Activated naive CD8-positive, alpha-beta T cell treated with anti-CD3 and anti-CD28 coated beads, Interleukin-2, amount 10 ng/mL, durations not matched to agents 7 days and 5 days (primary cell): ENCODE measurements around the gene DYSF. TPM values are rescaled to one million over a fixed set of nuclear protein-coding genes. Genes with fewer than 3 reads are reported as not detected.
"Not testable (repeated sequence)": the region's sequence is repeated elsewhere in the genome, so short reads cannot be mapped to it uniquely, and the experiment has no call there.

Source experiments
- ATAC-seq: fragments of 150-1000 bp; cut with Tn5 transposase; one replicate; pipeline ENCODE4 v1.10.0; 2021; ENCODE audit warnings: low read depth, moderate library complexity
- POLR2A ChIA-PET: fragments of 350-600 bp; sonication (Branson Sonifier 250); formaldehyde crosslinking; loops from one replicate; lab custom pipeline; 2021; ENCODE audit warnings: antibody characterized with exemption; lab: Charles Lee
- DNase-seq: peaks from one replicate; pipeline ENCODE4 v3.0.0; 2021
- H3K27ac Mint-ChIP-seq: one replicate; pipeline ENCODE4 v1.8.0; 2022; ENCODE audit warnings: mild to moderate bottlenecking, mixed read lengths
- H3K27me3 Mint-ChIP-seq: one replicate; pipeline ENCODE4 v1.8.0; 2022; ENCODE audit warnings: mild to moderate bottlenecking, moderate library complexity, mixed read lengths
- H3K36me3 Mint-ChIP-seq: one replicate; pipeline ENCODE4 v1.8.0; 2021; ENCODE audit warnings: mild to moderate bottlenecking, mixed read lengths
- H3K4me1 Mint-ChIP-seq: one replicate; pipeline ENCODE4 v1.8.0; 2021; ENCODE audit warnings: mixed read lengths
- H3K4me3 Mint-ChIP-seq: one replicate; pipeline ENCODE4 v1.8.0; 2022; ENCODE audit warnings: mild to moderate bottlenecking, moderate library complexity, mixed read lengths
- H3K9me3 Mint-ChIP-seq: one replicate; pipeline ENCODE4 v1.8.0; 2021; ENCODE audit warnings: mixed read lengths
- total RNA-seq, 2 experiments: library from RNA; stranded (reverse); gene quantifications; one replicate each; pipeline ENCODE4 v1.2.3, GENCODE V29; 2021

DYSF gene
- total RNA-seq = 1 to 10 TPM; 6.3 to 6.7 TPM

GRCh38 chr2:71453404-71454220 lies at the start of gene DYSF:
DYSF (plus strand) TSS chr2:71453561.
- peak; percentile 25 for ATAC-seq
- Mint-ChIP-seq H3K9me3 (no peaks in the 10 kb centered on the region), H3K36me3 (no peaks in the 10 kb centered on the region), H3K27me3 (peaks cover 42% of the 10 kb centered on the region), H3K4me1 (peaks cover 36% of the 10 kb centered on the region), H3K4me3 (peak within 1 kb of the TSS; percentile 64), H3K27ac (no peak within 1 kb of the TSS)
- no peak for DNase-seq
- POLR2A ChIA-PET = no interaction called here

- ATAC-seq = no peak
- no peaks in the 10 kb centered on the region for H3K4me1 Mint-ChIP-seq
- no peaks in the 10 kb centered on the region for H3K27me3 Mint-ChIP-seq
- no peak overlapping the region for H3K27ac Mint-ChIP-seq
- H3K36me3 Mint-ChIP-seq = peaks cover 31% of the 10 kb centered on the region
- no peaks in the 10 kb centered on the region for H3K9me3 Mint-ChIP-seq
- no peak for DNase-seq
- no peak overlapping the region for H3K4me3 Mint-ChIP-seq
- POLR2A ChIA-PET = no interaction called here
Observed at GRCh38 chr2:71409611-71410010, 43.8 kb upstream of the DYSF start.

GRCh38 chr2:71410696-71411095 lies 42.7 kb upstream of the DYSF start:
- Mint-ChIP-seq H3K27ac (no peak overlapping the region), H3K4me3 (no peak overlapping the region), H3K4me1 (no peaks in the 10 kb centered on the region), H3K36me3 (peaks cover 28% of the 10 kb centered on the region), H3K9me3 (no peaks in the 10 kb centered on the region), H3K27me3 (no peaks in the 10 kb centered on the region)
- no peak for DNase-seq
- POLR2A ChIA-PET = no interaction called here
- ATAC-seq = no peak

- POLR2A ChIA-PET = interaction anchor here (1.1 kb wide), 1 partner anchor 85 kb away, joined by 7 read pairs; the partner anchor contains the start of gene ZNF638
- peak; percentile 29 for DNase-seq
- not testable (repeated sequence) for H3K4me1 Mint-ChIP-seq, H3K36me3 Mint-ChIP-seq, H3K27ac Mint-ChIP-seq, ATAC-seq, H3K27me3 Mint-ChIP-seq, H3K9me3 Mint-ChIP-seq
- H3K4me3 Mint-ChIP-seq = peak overlapping the region; percentile 84
Observed at GRCh38 chr2:71416866-71417265, 36.5 kb upstream of the DYSF start.

- H3K27me3 Mint-ChIP-seq = no peaks in the 10 kb centered on the region
- H3K4me3 Mint-ChIP-seq = peak overlapping the region; percentile 84
- no peak for DNase-seq
- H3K36me3 Mint-ChIP-seq = peaks cover 4% of the 10 kb centered on the region
- POLR2A ChIA-PET = interaction anchor here (1.1 kb wide), 1 partner anchor 86 kb away, joined by 7 read pairs; the partner anchor contains the start of gene ZNF638
- peaks cover 4% of the 10 kb centered on the region for H3K4me1 Mint-ChIP-seq
- no peaks in the 10 kb centered on the region for H3K9me3 Mint-ChIP-seq
- no peak for ATAC-seq
- peak overlapping the region; percentile 77 for H3K27ac Mint-ChIP-seq
Observed at GRCh38 chr2:71417300-71418202, 35.8 kb upstream of the DYSF start.

- Mint-ChIP-seq H3K27ac (no peak overlapping the region), H3K9me3 (no peaks in the 10 kb centered on the region), H3K36me3 (peaks cover 13% of the 10 kb centered on the region), H3K27me3 (no peaks in the 10 kb centered on the region), H3K4me1 (peaks cover 4% of the 10 kb centered on the region), H3K4me3 (no peak overlapping the region)
- DNase-seq (no peak), ATAC-seq (no peak)
- POLR2A ChIA-PET = no interaction called here
Observed at GRCh38 chr2:71419145-71419544, 34.2 kb upstream of the DYSF start.

- Mint-ChIP-seq H3K9me3 (no peaks in the 10 kb centered on the region), H3K4me3 (no peak overlapping the region), H3K27ac (no peak overlapping the region), H3K27me3 (no peaks in the 10 kb centered on the region), H3K36me3 (peaks cover 13% of the 10 kb centered on the region), H3K4me1 (peaks cover 4% of the 10 kb centered on the region)
- ATAC-seq (no peak), DNase-seq (no peak)
- POLR2A ChIA-PET = no interaction called here
Observed at GRCh38 chr2:71419976-71420375, 33.4 kb upstream of the DYSF start.

GRCh38 chr2:71422786-71423185 lies 30.6 kb upstream of the DYSF start:
- Mint-ChIP-seq H3K4me3 (no peak overlapping the region), H3K27me3 (no peaks in the 10 kb centered on the region), H3K4me1 (peaks cover 2% of the 10 kb centered on the region), H3K36me3 (peaks cover 26% of the 10 kb centered on the region), H3K27ac (no peak overlapping the region), H3K9me3 (no peaks in the 10 kb centered on the region)
- no peak for ATAC-seq
- POLR2A ChIA-PET = no interaction called here
- no peak for DNase-seq

- H3K27me3 Mint-ChIP-seq = no peaks in the 10 kb centered on the region
- H3K9me3 Mint-ChIP-seq = no peaks in the 10 kb centered on the region
- H3K27ac Mint-ChIP-seq = no peak overlapping the region
- no peak for DNase-seq
- peaks cover 31% of the 10 kb centered on the region for H3K36me3 Mint-ChIP-seq
- H3K4me1 Mint-ChIP-seq = peaks cover 2% of the 10 kb centered on the region
- H3K4me3 Mint-ChIP-seq = no peak overlapping the region
- POLR2A ChIA-PET = no interaction called here
- ATAC-seq = no peak
Observed at GRCh38 chr2:71423817-71424420, 29.4 kb upstream of the DYSF start.

- Mint-ChIP-seq H3K36me3 (peaks cover 34% of the 10 kb centered on the region), H3K4me3 (no peak overlapping the region), H3K27me3 (no peaks in the 10 kb centered on the region), H3K27ac (peak overlapping the region; percentile 25), H3K4me1 (no peaks in the 10 kb centered on the region), H3K9me3 (no peaks in the 10 kb centered on the region)
- POLR2A ChIA-PET = no interaction called here
- ATAC-seq (no peak), DNase-seq (no peak)
Observed at GRCh38 chr2:71426721-71427120, 26.6 kb upstream of the DYSF start.

- no peaks in the 10 kb centered on the region for H3K9me3 Mint-ChIP-seq
- ATAC-seq = no peak
- peaks cover 27% of the 10 kb centered on the region for H3K36me3 Mint-ChIP-seq
- DNase-seq = no peak
- POLR2A ChIA-PET = interaction anchor here (1.7 kb wide), 1 partner anchor 97 kb away, joined by 3 read pairs; the partner anchor contains the start of gene ZNF638
- H3K4me1 Mint-ChIP-seq = no peaks in the 10 kb centered on the region
- no peak overlapping the region for H3K27ac Mint-ChIP-seq
- H3K4me3 Mint-ChIP-seq = no peak overlapping the region
- no peaks in the 10 kb centered on the region for H3K27me3 Mint-ChIP-seq
Observed at GRCh38 chr2:71428472-71429383, 24.6 kb upstream of the DYSF start.

- H3K27me3 Mint-ChIP-seq, POLR2A ChIA-PET, H3K9me3 Mint-ChIP-seq, H3K36me3 Mint-ChIP-seq, H3K27ac Mint-ChIP-seq, DNase-seq, ATAC-seq, H3K4me3 Mint-ChIP-seq: not testable (repeated sequence)
- peaks cover 11% of the 10 kb centered on the region for H3K4me1 Mint-ChIP-seq
Observed at GRCh38 chr2:71445142-71445541, 8.2 kb upstream of the DYSF start.
